ENCODE results near the gene UXT. TPM values are rescaled to one million over a fixed set of nuclear protein-coding genes. Genes with fewer than 3 reads are reported as not detected.
A peak's percentile ranks its signal among the peaks of the same experiment; 100 is the strongest.

Gene UXT
- total and polyA plus RNA-seq, 2 experiments from 2014 or later: 58.4 to 141 TPM

- peaks cover 34% of the 10 kb centered on the region for H3K36me3 Mint-ChIP-seq (ENCODE audit: low read depth)
- Histone ChIP-seq H3K9me2 (ENCODE audit: insufficient read depth) (no peaks in the 10 kb centered on the region), H3K79me2 (replicated peaks; ENCODE audit: insufficient read depth) (peaks cover 5% of the 10 kb centered on the region; the same call in 1 of the 2 replicates), H3K27ac (ENCODE audit: low read depth) (peak overlapping the region; percentile 90), H3K36me3 (ENCODE audit: insufficient read depth) (no peaks in the 10 kb centered on the region), H3K4me3 (peak overlapping the region; percentile 69), H3K4me1 (ENCODE audit: insufficient read depth) (no peaks in the 10 kb centered on the region; the same call in 1 of the 2 replicates), H4K20me1 (replicated peaks; ENCODE audit: insufficient read depth) (no peaks in the 10 kb centered on the region), H3K27me3 (ENCODE audit: insufficient read depth) (peaks cover 12% of the 10 kb centered on the region; the same call in 1 of the 2 replicates), H3K4me2 (peak overlapping the region; percentile 81), H2AFZ (no peak overlapping the region), H3F3A (replicated peaks; ENCODE audit: low read depth) (no peaks in the 10 kb centered on the region)
- peak overlapping the region; percentile 99 for H3K27ac Mint-ChIP-seq
- ATAC-seq (no peak), DNase-seq (ENCODE audit: low spot score) (no peak)
- H3K4me1 Mint-ChIP-seq: no peaks in the 10 kb centered on the region
- peaks cover 9% of the 10 kb centered on the region for H3K27me3 Mint-ChIP-seq (ENCODE audit: insufficient read depth, low read depth, poor library complexity)
- TF ChIP-seq, protein P1, sequence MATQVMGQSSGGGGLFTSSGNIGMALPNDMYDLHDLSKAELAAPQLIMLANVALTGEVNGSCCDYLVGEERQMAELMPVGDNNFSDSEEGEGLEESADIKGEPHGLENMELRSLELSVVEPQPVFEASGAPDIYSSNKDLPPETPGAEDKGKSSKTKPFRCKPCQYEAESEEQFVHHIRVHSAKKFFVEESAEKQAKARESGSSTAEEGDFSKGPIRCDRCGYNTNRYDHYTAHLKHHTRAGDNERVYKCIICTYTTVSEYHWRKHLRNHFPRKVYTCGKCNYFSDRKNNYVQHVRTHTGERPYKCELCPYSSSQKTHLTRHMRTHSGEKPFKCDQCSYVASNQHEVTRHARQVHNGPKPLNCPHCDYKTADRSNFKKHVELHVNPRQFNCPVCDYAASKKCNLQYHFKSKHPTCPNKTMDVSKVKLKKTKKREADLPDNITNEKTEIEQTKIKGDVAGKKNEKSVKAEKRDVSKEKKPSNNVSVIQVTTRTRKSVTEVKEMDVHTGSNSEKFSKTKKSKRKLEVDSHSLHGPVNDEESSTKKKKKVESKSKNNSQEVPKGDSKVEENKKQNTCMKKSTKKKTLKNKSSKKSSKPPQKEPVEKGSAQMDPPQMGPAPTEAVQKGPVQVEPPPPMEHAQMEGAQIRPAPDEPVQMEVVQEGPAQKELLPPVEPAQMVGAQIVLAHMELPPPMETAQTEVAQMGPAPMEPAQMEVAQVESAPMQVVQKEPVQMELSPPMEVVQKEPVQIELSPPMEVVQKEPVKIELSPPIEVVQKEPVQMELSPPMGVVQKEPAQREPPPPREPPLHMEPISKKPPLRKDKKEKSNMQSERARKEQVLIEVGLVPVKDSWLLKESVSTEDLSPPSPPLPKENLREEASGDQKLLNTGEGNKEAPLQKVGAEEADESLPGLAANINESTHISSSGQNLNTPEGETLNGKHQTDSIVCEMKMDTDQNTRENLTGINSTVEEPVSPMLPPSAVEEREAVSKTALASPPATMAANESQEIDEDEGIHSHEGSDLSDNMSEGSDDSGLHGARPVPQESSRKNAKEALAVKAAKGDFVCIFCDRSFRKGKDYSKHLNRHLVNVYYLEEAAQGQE (IDR thresholded peaks at IDR 0.05; ENCODE audit: unreplicated experiment): no peak
- TF ChIP-seq, protein P2, sequence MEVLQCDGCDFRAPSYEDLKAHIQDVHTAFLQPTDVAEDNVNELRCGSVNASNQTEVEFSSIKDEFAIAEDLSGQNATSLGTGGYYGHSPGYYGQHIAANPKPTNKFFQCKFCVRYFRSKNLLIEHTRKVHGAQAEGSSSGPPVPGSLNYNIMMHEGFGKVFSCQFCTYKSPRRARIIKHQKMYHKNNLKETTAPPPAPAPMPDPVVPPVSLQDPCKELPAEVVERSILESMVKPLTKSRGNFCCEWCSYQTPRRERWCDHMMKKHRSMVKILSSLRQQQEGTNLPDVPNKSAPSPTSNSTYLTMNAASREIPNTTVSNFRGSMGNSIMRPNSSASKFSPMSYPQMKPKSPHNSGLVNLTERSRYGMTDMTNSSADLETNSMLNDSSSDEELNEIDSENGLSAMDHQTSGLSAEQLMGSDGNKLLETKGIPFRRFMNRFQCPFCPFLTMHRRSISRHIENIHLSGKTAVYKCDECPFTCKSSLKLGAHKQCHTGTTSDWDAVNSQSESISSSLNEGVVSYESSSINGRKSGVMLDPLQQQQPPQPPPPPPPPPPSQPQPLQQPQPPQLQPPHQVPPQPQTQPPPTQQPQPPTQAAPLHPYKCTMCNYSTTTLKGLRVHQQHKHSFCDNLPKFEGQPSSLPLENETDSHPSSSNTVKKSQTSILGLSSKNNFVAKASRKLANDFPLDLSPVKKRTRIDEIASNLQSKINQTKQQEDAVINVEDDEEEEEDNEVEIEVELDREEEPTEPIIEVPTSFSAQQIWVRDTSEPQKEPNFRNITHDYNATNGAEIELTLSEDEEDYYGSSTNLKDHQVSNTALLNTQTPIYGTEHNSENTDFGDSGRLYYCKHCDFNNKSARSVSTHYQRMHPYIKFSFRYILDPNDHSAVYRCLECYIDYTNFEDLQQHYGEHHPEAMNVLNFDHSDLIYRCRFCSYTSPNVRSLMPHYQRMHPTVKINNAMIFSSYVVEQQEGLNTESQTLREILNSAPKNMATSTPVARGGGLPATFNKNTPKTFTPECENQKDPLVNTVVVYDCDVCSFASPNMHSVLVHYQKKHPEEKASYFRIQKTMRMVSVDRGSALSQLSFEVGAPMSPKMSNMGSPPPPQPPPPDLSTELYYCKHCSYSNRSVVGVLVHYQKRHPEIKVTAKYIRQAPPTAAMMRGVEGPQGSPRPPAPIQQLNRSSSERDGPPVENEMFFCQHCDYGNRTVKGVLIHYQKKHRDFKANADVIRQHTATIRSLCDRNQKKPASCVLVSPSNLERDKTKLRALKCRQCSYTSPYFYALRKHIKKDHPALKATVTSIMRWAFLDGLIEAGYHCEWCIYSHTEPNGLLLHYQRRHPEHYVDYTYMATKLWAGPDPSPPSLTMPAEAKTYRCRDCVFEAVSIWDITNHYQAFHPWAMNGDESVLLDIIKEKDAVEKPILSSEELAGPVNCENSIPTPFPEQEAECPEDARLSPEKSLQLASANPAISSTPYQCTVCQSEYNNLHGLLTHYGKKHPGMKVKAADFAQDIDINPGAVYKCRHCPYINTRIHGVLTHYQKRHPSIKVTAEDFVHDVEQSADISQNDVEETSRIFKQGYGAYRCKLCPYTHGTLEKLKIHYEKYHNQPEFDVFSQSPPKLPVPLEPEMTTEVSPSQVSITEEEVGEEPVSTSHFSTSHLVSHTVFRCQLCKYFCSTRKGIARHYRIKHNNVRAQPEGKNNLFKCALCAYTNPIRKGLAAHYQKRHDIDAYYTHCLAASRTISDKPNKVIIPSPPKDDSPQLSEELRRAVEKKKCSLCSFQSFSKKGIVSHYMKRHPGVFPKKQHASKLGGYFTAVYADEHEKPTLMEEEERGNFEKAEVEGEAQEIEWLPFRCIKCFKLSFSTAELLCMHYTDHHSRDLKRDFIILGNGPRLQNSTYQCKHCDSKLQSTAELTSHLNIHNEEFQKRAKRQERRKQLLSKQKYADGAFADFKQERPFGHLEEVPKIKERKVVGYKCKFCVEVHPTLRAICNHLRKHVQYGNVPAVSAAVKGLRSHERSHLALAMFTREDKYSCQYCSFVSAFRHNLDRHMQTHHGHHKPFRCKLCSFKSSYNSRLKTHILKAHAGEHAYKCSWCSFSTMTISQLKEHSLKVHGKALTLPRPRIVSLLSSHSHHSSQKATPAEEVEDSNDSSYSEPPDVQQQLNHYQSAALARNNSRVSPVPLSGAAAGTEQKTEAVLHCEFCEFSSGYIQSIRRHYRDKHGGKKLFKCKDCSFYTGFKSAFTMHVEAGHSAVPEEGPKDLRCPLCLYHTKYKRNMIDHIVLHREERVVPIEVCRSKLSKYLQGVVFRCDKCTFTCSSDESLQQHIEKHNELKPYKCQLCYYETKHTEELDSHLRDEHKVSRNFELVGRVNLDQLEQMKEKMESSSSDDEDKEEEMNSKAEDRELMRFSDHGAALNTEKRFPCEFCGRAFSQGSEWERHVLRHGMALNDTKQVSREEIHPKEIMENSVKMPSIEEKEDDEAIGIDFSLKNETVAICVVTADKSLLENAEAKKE (CRISPR knock-in tag; IDR thresholded peaks at IDR 0.05): no peak
- TF ChIP-seq CREB1 (CRISPR knock-in tag; IDR thresholded peaks at IDR 0.05; ENCODE audit: low read depth): no peak
- no peak for TF ChIP-seq STAT1 (IDR thresholded peaks at IDR 0.05; ENCODE audit: unreplicated experiment)
- TF ChIP-seq, protein P3, sequence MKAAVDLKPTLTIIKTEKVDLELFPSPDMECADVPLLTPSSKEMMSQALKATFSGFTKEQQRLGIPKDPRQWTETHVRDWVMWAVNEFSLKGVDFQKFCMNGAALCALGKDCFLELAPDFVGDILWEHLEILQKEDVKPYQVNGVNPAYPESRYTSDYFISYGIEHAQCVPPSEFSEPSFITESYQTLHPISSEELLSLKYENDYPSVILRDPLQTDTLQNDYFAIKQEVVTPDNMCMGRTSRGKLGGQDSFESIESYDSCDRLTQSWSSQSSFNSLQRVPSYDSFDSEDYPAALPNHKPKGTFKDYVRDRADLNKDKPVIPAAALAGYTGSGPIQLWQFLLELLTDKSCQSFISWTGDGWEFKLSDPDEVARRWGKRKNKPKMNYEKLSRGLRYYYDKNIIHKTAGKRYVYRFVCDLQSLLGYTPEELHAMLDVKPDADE (IDR thresholded peaks at IDR 0.05): no peak
- TF ChIP-seq JUNB (IDR thresholded peaks at IDR 0.05; ENCODE audit: unreplicated experiment): no peak
- no peak for TF ChIP-seq POLR2AphosphoS5 (IDR thresholded peaks at IDR 0.05; ENCODE audit: low read depth)
- TF ChIP-seq EZH2phosphoT487 (IDR thresholded peaks at IDR 0.05; ENCODE audit: unreplicated experiment): no peak
- no peak for TF ChIP-seq EZH2 (IDR thresholded peaks at IDR 0.05; ENCODE audit: low read depth, unreplicated experiment)
- no peak for TF ChIP-seq CTCF (conservative IDR thresholded peaks at IDR 0.05; ENCODE audit: low read depth in 2 of 2)
- no peak for TF ChIP-seq ZNF331 (CRISPR knock-in tag; IDR thresholded peaks at IDR 0.05; ENCODE audit: low read depth)
- TF ChIP-seq NANOG (IDR thresholded peaks at IDR 0.05; ENCODE audit: borderline replicate concordance): no peak
- TF ChIP-seq ZNF114 (CRISPR knock-in tag; IDR thresholded peaks at IDR 0.05): no peak
- peaks cover 7% of the 10 kb centered on the region; the same call in 2 of the 3 replicates for H3K9me3 Mint-ChIP-seq
- peak overlapping the region; percentile 91 for H3K4me3 Mint-ChIP-seq
Measured at GRCh38 chrX:47658301-47658683, 688 bp downstream of the UXT start.
